HG03039 (cell line): Measurements from ENCODE around the gene DENND2D.
"Not testable (repeated sequence)": the region's sequence is repeated elsewhere in the genome, so short reads cannot be mapped to it uniquely, and the experiment has no call there.

Source experiments
- ATAC-seq: cut with Tn5 transposase; IDR thresholded peaks from one replicate; pipeline ENCODE4 v1.9.1; 2021; ENCODE audit warnings: mild to moderate bottlenecking, moderate library complexity; ENCODE audit not compliant: unreplicated experiment

The DENND2D gene

DNA sequence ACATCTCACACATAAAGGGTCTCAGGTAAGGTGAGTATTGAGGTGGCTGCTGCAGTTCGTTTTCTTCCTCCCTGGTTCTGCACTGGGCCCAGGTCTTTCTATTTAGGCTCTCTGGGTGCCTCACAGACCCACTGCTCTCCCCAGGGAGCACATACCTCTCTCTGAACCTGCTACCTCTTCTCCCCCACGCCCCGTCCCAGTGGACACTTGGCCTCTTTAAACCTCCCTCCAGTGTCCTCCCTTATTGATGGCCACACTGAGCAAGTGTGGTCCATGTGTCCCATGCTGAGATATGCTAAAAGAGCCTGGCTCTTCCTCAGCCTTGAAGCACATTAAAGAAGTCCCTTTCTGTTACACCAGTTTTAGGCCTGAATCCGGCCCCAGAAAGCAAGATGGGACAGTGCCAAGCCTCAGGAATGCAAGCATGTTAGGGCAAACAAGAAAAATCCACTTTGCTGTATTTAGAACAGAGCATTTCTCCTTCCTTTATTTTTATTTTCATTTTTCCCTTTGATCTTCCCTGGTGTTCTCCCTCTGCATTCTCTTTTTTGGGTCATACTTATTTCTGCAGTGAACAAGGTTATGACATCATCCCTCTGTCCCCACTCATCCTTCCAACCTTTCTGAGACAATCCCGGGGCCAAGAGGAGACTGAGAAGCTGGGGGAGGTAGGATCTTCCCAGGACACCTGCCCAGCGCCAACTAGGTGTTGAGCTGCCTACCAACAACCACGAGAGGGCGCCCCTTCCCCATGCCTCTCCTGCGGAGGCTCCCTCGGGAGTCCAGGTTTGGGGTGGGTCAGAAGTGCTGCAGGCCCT lies 22.1 kb upstream of the DENND2D start:
- peak; percentile 0 for ATAC-seq

DNA sequence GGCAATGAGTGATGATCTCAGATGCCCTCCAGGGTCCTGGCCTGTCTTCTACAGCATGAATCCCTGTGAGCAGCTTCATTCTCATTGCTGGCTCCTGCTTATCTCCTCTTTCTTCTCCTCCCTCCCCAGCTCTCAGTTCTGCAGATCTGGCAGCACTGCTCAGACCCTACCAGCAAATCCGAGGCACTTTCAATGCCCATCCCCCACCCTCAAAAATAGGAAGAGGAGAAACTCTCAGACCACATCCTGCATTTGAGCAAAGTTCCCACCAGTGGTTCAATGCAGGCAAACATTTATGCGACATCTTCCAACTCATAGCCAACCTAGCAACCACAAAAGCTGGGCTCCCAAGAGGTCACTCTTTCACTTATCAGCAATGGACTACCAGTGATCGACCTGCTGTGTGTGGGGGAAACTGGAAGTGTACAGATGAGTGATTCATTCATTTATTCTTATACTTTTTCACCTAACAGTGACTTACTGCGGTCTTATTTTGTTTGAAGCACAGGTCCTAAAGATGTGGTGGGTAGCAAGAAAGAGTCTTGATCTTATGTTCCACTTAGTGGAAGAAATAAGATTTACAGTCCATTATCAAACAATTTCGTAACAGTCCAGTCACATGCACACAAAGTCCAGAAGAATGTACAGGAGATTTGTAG lies 21.3 kb upstream of the DENND2D start:
- peak; percentile 53 for ATAC-seq

DNA sequence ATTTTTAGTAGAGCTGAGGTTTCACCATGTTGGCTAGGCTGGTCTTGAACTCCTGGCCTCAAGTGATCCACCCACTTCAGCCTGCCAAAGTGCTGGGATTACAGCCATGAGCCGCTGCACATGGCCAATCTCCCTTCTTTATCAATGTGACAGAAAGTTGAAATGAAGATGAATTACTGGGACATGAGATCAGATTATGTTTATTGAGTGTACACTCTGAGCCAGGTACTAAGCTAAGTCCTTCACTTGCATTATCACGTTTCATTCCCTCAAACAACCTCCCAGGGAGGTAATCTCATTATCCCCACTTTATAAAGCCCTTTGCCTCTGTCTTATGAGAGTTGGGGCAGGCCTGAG lies 20.8 kb upstream of the DENND2D start:
- no peak for ATAC-seq

DNA sequence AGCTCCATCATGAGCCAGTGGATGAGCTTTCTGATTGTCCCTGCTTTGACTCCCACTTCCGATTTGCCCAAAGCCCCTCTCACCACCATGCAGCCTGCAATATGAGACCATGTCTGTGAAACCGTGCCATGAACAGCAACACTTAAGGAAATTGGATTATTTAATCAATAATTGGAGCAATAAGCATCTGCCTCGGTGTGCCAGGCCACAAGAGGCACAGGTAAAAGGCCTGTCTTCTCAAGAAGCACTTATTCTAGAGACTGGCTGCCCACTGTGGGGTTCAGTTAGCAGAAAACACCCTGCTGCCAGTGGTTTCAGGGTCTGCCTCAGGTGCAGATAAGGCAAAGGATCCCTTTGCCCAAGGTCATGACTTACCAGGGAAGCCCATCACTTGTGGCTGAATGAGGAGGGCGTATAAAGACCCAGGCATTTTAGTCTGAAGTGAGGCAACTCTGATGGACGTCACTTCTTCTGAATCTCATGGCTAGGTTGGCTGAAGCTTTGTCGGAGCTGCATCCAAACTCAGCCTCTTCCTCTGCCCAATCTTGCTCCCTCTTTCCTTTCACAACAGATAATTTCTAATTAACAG lies 19.9 kb upstream of the DENND2D start:
- ATAC-seq = no peak

DNA sequence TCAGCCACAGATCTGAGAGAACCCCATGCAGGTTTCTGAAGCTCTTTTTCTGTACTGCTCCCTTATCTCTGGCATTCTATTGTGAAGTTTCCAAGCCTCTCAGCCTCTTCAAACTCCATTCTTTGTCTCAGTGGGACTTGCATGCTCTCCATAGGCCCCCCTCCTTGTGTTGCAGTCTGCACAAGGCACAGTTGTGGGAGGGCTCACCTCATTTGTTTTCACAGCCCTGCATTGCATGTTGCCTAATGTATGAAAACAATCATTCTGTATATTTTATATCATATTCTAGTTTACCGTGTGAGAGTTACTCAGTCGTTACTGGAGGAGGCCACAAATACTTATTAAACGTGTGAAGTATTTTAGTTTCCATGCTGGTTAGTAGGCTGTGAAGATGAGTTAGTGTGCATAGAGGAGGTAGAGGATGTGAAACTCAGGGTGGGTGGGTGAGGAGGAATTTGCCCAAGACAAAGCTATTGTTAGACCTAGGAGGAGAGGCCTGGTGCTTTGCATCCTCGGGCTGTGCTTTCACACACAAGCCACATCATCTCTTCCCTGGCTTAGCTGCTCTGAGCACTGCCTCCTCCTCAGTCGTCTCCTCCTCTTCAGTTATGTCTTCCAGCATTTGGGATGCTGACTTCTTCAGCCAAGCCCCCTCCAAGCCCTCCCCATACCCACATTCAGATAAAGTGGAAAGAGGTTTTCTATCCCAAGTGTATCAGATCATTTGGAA lies 19.3 kb upstream of the DENND2D start:
- ATAC-seq = peak; percentile 27

DNA sequence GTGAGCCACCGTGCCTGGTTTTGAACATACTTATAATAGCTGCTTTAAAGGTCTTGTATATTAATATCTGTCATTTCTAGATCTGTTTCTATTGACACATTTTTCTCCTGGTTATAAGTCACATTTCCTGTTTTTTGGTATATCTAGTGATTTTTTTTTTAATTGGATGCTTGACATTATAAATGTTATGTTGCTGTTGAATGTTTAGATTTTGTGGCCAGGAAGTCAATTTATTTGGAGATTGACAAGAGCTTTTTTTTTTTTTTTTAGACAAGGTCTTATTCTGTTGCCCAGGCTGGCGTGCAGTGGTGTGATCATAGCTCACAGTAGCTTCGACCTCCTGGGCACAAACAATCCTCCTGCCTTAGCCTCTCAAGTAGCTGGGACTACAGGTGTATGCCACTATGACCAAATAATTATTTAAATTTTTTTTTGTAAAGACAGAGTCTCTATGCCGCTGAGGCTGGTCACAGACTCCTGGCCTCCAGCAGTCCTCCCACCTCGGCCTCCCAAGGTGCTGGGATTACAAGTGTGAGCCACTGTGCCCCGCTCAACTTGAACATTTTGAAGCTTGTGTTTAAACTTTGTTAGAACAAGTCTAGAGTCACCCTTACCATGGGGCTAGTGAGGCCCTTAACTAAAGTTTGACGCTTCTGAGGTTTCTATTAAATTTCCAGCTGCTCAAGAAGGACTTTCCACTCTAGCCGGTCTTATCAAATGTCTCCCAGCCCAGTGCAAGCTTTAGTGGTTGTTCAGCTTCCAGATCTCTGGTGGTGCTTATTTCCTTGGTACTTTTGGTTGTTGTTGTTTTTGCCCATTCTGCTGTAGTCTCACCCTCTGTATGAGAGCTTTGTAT lies 18.5 kb upstream of the DENND2D start:
- no peak for ATAC-seq

DNA sequence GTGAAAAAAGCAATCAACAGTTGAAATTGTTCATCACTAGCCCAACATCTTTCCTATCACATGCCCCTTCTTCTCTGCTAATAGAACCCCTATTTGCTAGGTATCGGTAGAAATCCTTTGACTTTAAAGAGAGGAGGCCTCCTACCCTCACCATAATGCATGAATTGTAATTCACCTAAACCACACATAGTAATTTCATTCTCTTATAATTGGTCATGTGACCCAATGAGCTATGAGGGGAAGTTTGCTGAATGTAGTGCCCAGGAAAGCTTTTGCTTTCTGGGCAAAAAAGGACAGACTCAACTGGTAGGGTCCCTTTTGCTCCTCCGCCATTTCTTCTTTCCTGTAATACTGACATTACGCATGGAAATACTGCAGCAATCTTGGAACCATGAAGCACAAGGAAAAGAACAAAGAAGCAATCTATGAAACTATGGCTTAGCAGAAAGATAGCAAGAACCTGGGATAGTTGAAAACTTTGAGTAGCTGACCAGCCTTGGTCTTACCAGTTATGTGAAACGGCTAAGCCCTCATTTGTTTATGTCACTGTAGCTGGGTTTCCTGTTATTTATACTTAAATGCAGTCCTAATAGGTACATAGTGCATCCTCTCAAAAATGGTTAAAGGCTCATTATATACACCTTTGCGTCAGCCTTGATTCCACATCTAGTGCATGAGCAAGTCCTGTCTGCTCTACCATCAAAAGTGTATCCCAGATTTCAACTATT lies 16.9 kb upstream of the DENND2D start:
- no peak for ATAC-seq

DNA sequence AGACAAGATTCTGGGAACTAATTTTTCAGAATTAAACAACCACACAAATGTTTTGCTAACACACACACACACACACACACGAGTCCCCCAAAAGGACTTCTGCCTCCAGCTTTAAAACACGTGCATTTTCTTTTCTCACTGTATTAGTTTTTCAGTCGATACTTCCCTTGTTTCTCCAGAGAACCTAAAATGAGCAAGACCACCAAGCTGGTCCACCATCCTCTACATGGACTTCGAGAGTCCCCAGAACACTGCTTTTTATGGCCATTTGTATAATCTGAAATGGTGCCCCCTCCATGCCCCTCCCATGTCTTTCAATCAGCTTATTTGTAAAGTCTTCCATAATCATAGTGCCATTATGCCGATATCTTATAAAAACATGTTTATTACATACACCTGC lies 16.3 kb upstream of the DENND2D start:
- no peak for ATAC-seq

DNA sequence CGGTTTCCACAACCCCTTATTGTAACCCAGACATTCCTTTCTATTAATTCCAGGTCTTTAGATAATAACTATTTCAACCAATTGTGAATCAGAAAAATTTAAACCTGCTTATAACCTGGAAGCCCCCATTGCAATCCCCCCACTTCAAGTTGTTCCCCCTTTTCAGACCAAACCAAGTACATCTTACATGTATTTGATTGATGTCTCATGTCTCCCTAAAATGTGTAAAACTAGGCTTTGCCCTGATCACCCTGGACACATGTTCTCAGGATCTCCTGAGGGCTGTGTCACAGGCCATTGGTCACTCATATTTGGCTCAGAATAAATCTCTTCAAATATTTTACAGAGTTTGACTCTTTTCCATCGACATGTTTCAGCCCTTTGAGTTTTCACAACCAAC lies 14.8 kb upstream of the DENND2D start:
- not testable (repeated sequence) for ATAC-seq

DNA sequence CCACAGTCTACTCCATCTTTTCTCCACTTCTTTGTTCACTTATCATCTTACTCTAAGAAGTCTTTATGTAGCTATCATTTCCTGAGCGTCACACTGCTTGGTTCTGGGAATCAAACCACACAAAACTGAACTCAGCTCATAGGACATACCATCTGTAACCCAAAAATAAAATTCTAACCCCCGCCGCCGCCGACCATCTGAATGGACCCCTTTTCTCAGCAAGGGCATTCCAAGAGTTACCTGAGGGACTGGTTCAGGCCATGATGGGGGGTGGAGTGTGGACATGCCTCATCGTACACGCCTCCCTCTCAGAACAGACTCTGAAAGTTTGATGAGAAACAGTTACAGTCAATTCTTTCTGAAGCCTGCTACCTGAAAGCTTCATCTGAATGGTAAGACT lies 14.4 kb upstream of the DENND2D start:
- ATAC-seq = no peak

DNA sequence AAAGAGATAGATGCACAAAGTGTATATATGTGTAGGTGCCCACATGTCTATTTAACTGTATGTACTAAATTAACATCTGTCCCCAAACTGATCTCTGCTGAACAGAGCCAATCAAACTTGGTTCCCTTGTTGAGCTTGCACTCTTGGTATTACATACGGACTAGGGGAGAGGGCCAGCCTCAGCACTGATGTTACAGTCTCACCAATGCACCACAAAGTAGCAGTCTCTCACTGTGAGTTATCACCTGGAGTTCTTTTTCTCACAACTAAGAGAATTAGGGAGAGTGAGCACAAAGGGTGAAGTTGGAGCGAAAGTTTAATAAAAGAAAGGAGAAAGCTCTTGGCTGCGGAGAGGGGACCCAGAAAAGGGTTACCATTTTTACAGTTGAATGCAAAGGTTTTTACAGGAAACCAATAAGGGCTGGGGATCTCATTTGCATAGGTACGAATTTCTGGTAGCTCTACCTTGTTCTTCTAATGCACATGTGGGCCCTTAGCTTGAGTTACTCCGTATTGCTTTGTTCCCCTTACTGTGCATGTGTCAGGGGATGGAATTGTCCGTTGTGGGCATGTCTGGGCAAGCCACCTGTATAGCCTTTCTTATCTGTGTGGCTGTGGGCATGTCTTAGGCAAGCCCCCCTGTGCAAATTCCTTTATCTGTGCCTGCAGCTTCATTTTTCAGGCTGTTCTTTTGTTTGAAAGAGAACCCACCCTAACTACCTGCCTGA lies 13.8 kb upstream of the DENND2D start:
- no peak for ATAC-seq

DNA sequence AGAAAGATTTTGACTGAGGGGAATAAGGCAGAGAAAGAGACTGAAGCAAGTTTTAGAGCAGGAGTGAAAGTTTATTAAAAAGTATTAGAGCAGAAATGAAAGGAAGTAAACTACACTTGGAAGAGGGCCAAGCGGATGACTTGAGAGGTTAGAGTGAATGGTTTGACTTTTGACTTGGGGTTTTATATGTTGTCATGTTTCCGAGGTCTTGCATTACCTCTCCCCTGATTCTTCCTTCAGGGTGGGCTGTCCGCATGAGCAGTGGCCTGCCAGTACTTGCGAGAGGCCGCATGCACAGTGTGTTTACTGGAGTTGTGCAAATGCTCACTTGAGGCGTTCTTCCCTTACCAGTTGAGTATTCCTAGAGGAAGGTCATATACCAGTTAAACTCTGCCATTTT lies 13.0 kb upstream of the DENND2D start:
- ATAC-seq = no peak

DNA sequence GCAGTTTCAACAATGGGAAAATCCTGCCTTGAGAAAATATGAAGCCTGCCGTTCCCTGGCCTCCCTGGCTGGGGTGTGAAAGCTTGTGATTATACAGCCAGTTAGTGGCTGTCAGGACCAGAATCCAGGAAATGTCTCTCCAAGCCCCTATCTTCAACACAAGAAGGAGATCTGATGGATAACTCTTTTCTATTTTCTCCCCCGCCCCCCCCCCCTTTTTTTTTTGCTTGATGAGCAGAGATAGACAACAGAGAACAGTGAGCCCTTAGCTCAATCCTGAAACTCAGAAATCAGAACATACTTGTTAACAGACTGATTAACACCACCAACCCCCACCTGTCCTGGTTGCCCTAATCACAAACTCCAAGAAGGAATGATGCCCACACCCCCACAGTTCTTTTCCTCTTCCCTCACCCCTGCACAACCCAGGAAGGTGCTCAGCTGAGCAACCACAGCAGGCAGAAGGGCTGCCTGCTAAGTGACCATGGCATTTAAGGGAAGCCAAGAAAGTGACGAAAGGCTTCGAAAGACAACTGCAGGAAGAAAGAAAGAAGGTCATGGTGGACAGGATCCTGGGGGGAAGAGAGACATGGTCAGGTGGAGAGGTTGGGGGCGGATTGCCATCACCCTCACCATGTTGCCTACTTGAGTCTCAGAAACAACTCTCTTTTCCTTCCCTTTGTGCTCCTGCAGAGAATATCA lies 12.3 kb upstream of the DENND2D start:
- no peak for ATAC-seq

DNA sequence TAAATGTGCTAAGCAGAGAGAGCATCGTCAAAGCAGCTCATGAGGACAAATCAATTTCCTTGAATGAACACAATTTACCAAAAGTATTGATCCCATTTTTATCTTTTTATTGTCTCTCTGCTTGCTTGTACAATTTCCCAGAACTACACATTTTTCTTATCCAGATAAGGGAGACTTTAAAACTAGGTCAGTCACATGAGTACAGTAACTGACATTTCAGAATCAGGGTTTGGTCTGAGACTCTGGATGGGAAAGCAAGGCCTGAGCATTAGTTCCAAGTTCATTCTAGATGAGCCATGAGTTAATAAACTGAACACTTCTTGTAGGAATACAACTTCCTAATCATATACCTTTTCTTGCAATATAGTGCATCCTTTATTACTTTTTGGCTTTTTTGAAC lies 11.5 kb upstream of the DENND2D start:
- no peak for ATAC-seq

DNA sequence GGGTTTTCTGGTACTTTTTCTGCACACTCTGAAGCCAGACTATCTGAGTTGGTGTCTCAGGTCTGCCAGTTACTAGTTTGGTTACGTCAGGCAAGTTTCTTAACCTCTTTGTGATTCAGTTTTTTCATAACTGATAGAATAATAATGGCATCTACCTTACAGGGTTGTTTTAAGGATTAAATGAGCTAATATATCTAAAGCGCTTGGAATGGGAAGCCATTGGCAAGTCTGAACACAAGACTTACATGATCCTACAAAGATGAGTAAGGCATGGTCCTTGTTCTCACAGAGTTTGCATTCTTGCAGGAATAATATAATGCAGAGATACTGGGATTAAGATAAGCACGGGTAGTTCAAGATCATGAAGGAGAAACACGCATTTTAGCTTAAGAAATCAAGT lies 9.2 kb upstream of the DENND2D start:
- ATAC-seq = no peak

DNA sequence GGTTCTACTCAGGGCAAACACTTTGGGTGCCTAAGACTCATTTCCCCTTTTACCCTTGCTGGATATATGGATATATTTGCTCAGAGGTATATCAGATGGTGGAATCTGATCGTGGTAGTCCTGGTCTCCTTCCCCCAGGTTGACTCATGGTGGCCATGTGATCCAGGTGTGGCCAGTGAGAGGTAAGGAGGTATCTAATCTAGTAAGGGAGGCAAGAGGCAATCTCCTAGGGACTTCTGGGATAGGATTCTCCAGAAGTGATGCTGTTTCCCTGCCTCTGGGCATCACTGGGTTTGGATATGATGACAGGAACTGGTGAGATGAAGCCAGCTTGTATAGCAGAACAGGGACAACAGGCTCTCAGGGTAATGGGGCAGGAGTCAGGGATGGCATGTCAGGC lies 8.5 kb upstream of the DENND2D start:
- no peak for ATAC-seq

DNA sequence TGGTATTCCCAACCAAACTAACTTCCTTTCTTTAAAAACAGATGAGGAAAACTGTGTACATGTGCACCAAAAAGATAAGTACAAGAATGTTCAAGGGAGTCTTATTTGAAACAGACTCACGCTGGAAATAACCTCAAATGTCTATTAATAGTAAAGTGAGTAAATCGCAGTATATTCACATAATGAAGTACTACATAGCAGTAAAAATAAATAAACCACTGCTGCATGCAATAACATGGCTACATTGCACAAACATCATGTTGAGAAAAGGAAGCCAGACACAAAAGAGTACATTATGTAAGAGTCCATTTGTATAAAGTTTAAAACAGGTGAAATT lies 5.2 kb upstream of the DENND2D start:
- ATAC-seq = no peak

DNA sequence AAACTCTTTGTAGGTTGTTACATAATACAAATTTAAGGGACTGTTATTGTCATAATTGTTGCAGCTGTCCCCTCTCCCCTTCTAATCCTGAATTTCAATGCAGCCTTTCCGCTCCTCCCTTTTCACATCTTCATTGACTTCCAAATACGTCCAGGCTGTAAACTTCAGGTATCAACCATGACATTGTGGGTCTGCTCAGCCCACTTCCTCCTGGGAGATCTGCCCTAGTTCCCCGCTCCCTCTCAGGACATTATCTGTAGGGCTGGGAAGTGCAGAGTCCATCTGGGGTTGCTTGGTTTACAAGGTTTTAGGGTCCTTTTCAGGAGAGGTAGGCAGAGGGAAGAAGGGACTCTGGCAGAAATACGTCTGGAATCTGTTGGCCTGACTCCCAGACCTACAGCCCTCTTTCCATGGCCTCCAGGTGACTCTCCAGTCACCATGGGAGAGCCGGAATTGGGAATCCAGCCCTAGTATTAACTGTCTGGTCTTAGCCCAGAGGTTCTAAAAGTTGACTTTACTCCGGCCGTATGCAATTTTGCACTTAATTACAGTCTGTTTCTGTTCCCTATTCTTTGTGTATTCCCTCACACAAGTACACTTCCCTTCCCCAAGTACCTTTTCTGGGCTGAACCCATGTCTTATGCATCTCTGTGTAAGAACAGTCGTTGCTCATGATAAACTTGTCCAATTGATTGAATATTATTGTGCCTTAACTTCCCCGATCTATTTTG lies 4.7 kb upstream of the DENND2D start:
- no peak for ATAC-seq
